CMK (cell line): ENCODE measurements around the gene ARL13B.
A peak's percentile ranks its signal among the peaks of the same experiment; 100 is the strongest.
"Not testable (repeated sequence)": the region's sequence is repeated elsewhere in the genome, so short reads cannot be mapped to it uniquely, and the experiment has no call there.

Source experiments
- DNase-seq: peaks from one replicate; pipeline ENCODE4 v3.0.0-alpha.2; 2010; ENCODE audit warnings: low read depth

ARL13B gene

DNA sequence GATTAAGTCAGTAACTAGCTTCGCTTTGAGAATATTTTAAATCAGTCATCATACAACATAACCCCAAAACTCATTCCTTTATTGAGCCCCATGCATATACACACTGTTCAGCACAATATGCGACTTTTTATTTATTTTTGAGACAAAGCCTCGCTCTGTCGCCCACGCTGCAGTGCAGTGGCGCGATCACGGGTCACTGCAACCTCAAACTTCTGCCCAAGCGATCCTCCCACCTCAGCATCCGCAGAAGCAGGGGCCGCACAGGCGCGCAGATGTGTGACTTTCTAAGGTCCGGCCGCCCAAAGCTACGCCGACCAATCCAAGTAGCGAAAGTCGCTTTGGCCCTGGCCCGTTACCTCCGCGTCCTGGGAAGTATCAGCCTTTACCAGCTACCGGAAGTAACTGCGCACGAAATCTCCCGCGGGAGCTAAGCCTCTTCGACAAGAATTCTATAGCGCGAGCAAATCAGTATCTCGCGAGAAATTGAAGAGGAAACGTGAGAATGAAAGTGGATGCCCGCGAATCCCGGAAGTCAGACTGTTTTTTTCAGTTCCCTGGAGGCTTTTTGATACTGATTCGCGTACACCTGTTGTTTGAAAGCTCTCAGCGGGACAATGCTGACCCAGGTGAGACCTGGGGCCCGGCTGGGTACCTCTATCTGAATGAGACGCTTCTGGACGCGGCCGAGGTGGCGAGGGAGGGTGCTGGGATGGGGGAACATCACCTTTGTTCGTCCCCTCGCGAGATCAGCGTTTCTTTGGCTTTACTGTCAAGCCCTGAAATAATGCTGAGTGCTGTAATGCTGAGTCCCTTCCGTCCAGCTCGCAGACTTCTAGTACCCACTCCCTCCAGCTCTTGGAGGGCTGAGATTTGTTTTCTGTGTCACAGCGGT is 82.8 kb downstream of the ARL13B start, which contains the start of the genes DHFR2 and NSUN3:
TSS of gene DHFR2 (minus strand) at position 404 of the 892 bp plus-strand sequence. CDS start 1,405 bp downstream, outside the sequence.
TSS of gene NSUN3 (plus strand) at position 549 of the 892 bp plus-strand sequence. CDS start at position 615, 66 bp downstream.
- DNase-seq, result peak; percentile 84

DNA sequence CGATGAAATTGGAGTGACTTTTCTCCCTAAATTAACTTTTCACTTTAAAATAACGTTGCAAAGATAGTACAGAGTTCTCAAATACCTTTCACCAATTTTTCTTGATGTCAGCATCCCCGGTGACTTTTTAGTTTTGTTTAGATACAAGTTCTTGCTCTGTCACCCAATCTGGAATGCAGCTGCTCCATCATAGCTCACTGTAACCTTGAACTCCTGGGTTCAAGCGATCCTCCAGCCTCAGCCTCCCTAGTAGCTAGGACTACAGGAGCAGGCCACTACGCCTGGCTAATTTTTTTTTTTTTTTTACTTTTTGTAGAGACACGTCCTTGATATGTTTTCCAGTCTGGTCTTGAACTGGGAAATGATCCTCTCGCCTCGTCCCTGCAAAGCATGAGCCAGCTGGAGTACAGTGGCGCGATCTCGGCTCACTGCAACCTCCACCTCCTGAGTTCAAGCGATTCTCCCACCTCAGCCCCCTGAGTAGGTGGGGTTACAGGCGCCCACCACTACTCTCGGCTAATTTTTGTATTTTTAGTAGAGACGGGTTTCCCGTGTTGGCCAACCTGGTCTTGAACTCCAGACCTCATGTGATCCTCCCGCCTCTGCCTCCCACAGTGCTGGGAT is 83.7 kb downstream of the ARL13B start:
- no peak for DNase-seq

DNA sequence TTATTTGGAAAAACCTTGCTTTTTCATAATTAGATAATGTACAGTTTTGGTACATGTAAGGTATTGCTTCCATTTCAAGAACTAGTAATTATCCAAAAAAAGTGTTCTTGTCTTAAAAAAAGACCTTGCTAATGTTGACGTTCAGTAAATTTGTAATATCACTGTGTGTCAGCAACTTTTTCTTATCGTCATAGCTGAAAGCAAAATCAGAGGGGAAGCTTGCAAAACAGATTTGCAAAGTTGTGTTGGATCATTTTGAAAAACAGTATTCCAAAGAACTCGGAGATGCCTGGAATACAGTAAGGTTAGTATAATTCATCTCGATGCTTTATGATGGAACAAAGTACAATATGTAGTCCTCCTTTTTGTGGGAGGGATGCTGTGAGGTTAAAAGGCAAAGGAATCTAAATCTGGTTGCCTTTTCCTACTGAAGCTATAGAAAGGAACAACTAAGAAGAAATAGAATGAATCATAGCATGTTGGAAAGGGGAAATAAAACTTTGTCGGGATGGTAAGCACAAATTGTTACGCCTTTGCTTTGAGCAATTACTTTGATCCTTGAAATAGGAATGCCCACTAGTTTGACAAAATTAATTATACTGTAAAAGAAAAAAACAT is 84.4 kb downstream of the ARL13B start:
- DNase-seq, result no peak

DNA sequence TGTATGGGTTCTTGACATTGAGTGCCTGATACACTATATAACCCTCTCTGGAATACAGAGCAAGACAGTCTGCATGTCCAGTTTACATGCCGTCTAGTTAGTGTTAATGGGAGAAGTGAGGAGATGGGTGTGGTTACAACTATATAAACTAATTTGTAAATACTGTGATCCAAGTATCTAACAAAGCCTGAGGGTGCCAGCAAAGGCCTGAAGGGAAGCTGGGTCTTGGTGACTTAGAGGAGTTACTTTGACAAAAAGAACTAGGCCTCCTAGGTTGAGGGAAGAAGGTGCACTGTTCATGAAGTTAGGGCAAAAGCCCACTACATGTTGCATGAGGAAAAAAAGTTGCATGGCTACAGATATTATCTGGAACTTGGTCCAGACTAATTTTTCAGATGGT is 85.2 kb downstream of the ARL13B start:
- no peak for DNase-seq

DNA sequence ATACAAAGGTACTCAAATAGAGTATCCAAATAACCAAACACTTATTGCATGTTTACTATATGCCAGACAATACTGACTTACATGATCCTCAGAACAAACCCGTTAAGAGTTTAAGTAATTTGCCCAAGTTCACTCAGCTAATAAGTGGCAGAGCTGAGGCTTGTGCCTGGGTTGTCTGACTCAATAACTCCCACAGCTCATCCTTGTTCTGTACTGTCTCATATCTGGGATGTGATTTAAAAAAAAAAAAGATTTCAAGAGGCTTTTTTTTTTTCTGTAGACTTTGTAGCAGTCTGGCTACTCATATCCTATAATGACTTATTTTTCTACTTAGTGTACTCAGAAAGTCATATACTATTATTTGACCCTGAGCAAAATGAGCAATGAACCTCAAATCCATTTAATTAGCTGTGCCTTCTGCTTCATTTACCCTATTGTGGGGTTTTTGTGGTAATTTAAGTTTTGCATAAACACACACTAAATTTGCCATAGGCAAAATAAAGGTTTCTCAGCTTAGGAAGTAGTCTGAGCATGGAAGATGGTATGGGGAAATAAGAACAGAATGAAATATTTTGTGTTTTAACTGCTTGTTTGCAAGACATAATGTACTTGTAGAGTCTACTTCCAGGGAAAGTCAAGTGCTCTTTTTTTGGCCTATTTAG is 86.0 kb downstream of the ARL13B start:
- no peak for DNase-seq

DNA sequence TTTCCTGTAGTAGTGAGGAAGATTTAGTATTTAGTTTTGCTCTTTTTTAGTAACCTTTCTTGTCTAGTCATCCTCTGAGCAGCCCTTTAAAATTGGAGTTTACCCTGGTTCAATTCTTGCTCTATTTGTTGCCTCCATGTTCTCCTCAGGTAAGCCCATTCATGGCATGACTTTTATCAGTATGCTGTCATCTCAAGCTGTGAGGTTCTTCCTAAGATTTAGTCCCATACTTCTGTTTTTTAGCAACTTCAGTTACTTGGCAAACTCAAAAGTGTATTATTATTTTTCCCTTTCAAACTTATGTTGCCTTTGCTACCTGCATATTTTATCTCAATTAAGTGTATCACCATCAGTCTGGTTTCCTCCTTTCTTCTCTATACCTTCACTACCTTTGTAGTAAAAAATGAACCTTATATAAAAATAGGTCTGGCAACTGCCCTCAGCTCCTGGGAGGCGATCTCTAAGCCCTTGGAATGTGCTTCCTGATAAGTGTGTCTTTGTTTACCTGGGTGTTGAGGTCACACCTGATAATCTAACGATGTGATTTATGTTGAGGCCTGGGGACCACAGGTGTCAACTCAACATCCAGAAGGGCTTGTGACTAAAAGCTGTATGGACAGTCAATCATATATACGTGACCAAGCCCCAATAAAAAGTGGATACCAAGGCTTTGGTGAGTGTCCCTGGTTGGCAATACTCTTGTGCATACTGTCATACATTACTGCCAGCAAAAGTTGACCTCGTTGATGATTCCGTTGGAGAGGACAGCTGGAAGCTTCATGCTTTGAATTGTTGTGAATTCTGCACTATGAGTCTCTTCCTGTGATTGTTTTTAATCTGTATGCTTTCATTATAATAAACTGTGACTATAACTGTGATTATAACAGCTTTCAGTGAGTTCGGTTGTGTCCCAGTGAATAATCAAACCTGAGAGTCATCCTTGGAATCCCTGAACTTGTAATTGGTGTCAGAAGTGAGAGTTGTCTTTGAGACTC is 86.8 kb downstream of the ARL13B start:
- DNase-seq, result no peak

DNA sequence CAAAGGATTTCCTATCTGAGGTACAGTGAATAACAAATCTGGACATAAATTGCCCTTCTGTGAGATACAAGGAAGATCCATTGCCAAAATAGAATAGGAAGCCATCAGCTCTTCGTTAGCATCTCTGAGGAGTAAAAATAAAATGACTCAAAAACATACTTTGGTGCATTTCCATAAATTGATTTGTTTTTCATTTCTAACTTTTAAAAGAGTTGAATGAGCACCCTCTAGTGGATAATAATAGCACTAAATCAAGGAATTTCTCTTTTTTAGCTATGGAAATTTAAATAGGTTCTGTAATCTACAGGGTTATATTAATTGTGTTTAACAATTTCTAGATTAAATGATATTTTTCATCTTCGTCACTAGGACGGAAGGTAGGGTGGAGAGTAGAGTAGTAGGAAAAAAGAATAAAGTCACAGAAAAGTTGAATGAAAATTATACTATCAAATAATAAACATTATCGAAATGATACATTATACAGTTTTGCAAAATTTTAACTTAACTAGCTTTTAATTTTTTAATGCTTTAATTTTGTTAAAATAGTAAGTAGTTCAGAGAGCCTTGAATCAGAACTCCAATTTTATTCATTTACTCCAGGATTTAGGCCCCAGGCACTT is 89.3 kb downstream of the ARL13B start:
- no peak for DNase-seq

DNA sequence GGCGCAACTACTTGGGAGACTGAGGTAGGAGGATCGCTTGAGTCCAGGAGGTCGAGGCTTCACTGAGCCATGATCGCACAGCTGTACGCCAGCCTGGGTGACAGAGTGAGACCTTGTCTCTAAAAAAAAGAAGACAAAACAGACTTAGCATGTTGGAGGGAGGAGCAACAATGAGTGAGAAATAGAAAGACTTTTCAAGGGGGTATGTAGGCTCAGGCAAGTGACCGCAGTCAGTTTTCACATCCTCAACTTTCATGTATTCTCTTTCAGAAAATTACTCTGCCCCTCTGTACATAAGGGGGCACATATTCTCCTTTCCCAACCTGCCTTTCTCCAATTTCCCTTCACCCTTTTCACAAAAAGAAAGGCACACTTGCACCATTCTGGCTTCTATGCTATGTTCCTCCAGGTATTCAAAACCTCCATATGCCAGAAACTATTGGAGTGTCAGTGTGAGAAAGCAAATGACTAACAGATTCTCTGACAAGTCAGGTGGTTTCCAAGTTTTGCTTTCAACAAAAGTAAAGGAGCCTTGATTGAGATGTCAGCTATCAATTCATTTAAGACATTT is 90.5 kb downstream of the ARL13B start:
- DNase-seq, result no peak

DNA sequence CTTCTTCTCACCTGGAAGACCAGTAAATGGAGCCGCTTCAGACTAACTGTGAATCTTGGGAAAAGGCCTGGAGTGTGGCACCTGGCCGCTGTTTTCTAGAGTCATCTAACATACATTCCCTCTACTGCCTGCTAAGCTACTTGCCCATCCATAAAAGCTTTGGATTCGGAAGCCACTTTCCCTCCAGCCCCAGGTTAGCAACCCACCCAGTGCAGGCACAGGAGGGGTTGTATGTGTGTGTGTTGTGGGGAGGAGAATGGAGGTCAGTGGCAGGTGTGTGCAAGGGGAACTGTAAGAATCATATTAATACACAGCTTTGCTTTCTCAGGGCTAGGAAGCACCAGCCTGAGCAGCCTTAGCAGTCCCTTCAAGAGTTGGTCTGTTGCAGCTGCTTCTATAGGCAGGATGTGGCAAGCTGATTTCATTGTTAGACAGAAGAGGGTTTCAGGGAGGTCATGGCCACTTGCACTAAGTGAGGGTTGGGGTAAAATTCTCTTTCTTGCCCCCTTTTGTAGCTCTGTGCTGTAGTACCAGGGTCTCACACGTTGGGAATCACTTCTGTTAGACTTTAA is 91.8 kb downstream of the ARL13B start:
- no peak for DNase-seq

DNA sequence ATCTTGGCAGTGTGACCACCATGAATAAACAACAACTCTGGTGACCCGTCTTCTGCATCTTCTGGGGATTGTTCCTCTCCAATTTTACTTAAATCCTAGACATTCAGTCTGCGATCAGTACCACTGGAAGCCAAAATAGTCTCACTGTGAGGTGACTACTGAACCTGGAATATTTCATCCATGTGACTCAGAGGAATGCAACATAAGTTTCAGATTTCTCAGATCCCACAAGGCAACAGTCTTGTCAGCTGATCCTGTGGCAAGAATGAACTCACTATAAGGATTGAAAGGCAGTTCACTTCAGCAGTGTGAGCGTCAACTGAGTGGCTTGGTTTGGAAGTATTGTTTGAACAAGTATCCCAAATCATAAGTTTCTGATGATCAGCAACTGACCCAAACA is 96.1 kb downstream of the ARL13B start:
- DNase-seq, result no peak

DNA sequence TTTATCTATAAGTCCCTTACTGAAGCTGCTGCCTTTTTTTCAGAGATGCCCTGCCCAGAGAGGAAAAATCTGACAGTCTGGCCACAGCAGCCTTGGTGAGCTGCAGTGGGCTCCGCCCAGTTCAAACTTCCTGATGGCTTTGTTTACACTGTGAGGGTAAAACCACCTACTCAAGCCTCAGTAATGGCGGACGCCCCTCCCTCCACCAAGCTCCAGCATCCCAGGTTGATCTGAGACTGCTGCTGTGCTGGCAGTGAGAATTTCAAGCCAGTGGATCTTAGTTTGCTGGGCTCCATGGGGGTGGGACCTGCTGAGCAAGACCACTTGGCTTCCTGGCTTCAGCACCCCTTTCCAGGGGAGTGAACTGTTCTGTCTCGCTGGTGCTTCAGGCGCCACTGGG is 100.6 kb downstream of the ARL13B start:
- DNase-seq, result not testable (repeated sequence)

DNA sequence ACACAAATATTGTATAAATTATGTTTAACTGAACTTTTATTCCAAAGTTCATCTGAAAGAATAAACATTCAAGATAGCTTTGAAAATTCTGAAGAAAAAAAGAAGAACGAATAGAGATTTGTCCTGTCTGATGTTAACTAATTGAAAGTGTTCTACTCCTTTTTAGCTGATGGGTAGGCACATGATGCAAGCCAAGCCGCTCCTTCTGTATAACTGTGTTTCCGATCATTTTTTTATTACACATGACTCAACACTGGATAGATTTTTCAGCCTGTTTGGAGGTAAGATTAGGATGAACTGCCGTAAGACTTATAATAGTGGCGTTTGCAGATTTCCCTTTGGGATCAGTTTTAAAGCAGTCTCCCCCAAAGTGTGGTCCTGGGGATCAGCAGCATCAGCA is 101.9 kb downstream of the ARL13B start:
- no peak for DNase-seq

DNA sequence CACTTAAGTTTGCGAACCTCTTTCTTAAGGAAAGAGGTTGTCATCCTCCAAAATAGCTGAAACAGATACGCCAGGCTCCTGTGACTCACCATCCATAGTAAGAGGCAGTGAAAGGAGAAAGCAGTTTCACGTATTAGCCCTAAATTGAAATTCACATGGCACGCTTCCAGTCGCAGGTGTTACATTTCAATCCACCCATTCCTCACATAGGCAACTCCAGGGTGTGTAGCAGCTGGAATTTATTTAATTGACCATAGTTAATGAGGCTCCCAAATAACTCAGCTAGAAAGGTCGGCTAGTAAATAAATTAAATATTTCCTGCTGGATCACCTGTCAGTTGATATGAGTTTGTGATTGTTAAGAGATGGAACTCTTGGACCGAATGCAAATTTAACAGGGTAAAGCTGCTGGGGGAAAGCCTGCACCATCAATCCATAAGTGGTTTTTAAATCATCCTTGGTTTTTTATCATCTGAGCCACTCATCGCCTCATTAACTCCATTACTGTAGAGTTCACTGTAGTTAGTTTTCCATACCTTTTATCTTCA is 102.5 kb downstream of the ARL13B start:
- DNase-seq, result no peak

DNA sequence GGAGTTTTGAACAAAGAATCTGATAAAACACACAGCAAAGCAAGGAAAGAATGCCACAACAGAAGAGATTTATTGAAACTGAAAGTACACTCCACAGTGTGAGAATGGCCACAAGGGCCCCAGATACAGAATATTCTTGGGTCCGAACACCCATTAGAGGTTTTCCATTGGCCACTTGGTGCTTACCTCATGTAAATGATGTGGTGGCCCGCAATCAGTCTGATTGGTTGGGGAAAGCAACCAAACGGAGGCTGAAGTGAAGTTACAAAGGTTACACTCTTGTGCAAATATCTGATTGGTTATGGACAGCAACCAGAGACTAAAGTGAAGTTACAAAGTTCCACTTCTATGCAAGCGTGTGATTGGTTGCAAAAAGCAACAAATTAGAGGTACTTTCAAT is 103.3 kb downstream of the ARL13B start:
- no peak for DNase-seq

DNA sequence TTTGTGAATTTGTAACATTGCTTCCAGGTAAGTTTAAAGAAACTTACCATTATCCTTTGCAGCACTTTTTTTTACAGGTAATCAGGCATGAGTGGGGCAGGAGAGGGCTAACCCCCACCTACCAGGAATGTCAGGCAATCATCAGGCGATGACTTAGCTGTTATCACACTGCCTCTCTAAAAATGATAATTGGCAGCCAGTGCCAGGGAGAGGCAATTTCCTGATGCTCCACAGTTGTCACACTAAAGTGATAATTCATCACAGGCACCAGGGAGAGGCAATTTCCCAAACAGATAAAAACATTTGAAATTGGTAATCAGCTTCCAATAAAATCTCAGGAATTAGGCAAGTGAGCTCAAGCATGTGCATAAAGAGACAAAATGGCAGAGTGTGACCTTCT is 109.2 kb downstream of the ARL13B start:
- no peak for DNase-seq

DNA sequence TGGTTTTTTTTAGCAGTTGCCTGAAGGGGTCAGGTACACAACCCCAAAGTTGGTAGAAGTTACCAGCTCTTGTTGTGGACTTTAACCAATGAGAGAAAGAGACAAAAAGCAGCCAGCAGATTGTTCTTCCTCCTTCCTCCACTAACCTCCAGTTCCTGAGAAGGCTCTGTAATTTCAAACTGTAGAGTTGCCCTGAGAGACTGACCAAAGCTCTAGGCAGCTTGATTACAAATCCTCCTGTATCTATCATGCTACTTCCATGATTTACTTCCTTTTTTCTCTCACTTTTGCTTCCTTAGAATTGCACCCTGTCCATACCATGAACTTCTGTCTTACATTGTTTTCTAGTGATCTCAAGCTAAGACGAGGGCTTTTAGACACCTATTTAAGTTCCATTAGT is 112.1 kb downstream of the ARL13B start:
- no peak for DNase-seq

DNA sequence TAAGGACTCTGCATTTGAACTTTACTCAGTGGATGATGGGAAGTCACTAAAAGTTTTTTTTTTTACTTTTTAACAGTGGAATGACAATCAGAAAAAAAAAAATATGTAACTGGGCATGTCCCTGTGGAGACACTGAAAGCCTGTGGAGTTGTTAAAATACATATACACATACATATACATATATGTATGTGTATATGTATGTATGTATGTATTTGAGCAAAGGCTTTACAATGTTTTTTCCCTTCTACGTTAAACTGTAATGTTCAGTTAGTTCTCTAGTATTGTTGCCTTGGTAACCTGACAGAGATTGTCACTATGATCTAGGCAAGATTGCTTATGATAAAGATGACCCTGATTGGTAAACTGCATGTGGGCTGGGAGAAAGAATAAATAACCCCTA is 113.2 kb downstream of the ARL13B start:
- no peak for DNase-seq

DNA sequence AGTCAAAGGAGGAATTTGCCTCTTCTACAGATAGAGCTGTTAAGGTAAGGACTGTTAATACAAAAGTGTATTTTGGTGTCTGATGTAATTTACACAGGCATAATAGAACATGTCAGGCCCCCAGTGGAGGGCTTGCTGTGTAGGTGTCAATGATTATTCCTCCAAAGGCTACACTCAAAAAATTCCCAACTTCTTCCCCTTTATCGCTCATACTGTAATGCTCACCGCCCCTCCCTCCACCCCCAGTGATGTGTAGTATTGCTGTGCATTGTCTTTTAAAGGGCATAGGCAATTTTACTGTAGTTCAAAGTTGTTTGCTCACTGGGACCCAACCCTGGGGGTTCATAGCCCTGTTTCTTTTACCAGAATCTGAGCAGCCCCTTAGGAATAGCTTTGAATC is 115.2 kb downstream of the ARL13B start:
- DNase-seq, result no peak

DNA sequence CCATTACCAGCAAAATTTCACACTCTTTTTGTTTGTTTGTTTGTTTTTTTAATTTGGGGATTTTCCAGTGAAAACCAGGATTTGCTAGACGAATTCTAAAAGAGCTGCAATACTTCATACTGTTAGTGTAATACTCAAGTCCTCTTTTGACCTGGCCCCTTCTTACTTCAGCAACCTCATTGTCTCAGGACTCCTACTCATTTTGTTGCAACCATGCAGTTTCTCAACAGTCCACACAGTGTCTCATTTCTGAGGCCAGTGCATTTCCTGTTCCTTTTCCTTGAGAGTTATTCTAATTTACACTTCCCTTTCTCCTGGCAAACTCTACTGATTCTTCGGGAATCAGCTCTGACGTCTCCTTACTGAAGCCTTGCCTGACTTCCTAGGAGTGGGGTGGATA is 118.5 kb downstream of the ARL13B start:
- peak; percentile 0 for DNase-seq

DNA sequence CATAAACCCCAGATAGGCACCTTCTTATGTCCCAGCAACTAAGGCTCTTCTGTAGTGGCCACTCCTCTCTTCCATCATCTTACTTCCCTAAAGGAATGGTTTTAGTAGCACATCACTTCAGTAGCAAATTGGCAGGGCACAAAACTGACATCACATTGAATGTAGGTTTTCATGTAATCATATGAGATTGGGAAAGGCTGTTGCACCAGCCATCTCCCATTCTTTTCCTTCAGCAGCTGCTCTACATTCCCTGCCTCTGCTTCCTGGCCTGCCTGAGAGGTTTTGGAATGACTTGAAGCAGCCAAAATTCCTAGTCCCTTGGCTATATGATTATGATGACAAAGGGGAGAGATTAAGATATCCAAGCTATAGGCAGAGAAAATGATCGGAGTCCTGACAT is 119.4 kb downstream of the ARL13B start:
- no peak for DNase-seq
